AG10803 (cell line): Measurements from ENCODE around the gene RAB6D.
"Not testable (repeated sequence)": the region's sequence is repeated elsewhere in the genome, so short reads cannot be mapped to it uniquely, and the experiment has no call there.

Experiments
- DNase-seq: peaks from one replicate; pipeline ENCODE4 v3.0.0; 2010; ENCODE audit warnings: low read depth
- H3K4me3 ChIP-seq: 2 replicates; pipeline ENCODE4 v1.5.1; 2011; ENCODE audit warnings: mild to moderate bottlenecking, low read length, control low read depth
- CTCF ChIP-seq: conservative IDR thresholded peaks from 2 replicates; pipeline ENCODE4 v1.5.1; 2011; ENCODE audit warnings: mild to moderate bottlenecking, low read length, control low read depth, inconsistent platforms

RAB6D gene

GRCh38 chr2:131335319-131335718 lies 28.6 kb downstream of the RAB6D start:
- TF ChIP-seq CTCF: peak; percentile 29
- not testable (repeated sequence) for H3K4me3 ChIP-seq
- peak; percentile 24 for DNase-seq

- DNase-seq, H3K4me3 ChIP-seq: not testable (repeated sequence)
Measured at GRCh38 chr2:131332709-131333108, 31.3 kb downstream of the RAB6D start.

GRCh38 chr2:131331000-131331399 lies 33.0 kb downstream of the RAB6D start:
- not testable (repeated sequence) for DNase-seq, H3K4me3 ChIP-seq

- no peak for TF ChIP-seq CTCF
- H3K4me3 ChIP-seq: no peak overlapping the region
- no peak for DNase-seq
Measured at GRCh38 chr2:131322209-131322608, 41.8 kb downstream of the RAB6D start.

- not testable (repeated sequence) for H3K4me3 ChIP-seq, DNase-seq
Measured at GRCh38 chr2:131321344-131321743, 42.6 kb downstream of the RAB6D start.

- not testable (repeated sequence) for DNase-seq
Measured at GRCh38 chr2:131311001-131311400, 53.0 kb downstream of the RAB6D start.

More at GRCh38 chr2:131311001-131311400, 53.0 kb downstream of the RAB6D start:
- H3K4me3 ChIP-seq: not testable (repeated sequence)
